Erythroblast (primary cell): ENCODE measurements around the gene FNIP1.

Experiments
- GATA1 ChIP-seq: IDR thresholded peaks from 2 replicates; pipeline ENCODE4 v1.6.1; 2011; ENCODE audit warnings: low read depth, mild to moderate bottlenecking, control low read depth, low read length, moderate library complexity
- POLR2A ChIP-seq: IDR thresholded peaks from 2 replicates; pipeline ENCODE4 v1.6.1; 2011; ENCODE audit warnings: mild to moderate bottlenecking, low read length

DNA sequence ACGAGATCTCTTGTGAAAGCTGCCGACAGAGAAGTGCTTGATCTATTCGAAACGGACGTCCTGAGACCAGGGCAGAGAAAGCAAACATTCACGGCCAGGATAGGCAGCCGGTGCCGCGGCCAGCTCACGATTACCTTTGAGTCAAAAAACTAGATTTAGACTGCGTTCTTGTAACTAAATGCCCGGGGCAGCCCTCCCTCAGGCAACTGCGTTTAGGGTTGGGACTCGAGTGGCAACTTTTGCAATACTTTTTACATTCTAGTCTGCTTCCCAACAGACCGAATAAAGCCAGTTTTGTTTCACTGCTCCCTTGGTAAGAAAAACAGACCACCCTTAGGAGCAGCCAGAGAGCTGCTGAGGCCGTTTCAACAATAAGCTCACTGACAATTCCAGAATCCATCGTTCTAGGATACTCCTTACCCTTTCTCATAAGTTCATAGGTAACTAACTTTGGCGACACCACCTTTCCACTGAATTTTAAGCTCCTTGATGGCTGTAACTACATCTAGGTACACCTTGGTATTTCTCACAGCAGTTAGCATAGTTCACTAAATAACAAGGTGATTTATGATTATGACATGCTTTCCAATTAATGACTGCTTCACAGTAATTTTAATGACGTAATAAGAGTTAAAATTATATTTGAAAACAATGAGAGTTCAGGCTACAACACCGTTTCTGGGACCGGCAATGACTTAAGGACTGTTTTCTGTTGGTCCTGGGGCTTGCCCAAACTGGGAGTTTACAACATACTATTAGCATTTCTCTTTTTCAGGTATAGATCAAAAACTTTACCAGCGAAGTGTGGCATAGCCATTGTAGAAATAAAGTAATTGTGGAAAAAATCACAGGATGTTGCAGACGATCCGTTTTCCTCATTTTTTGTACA is 160.9 kb downstream of the FNIP1 start:
- TF ChIP-seq POLR2A (no peak), GATA1 (no peak)
